Neural cell (in vitro differentiated cells): ENCODE data around the gene DPH1. TPM values are rescaled to one million over a fixed set of nuclear protein-coding genes. Genes with fewer than 3 reads are reported as not detected.

ENCODE experiments used
- H2AFZ ChIP-seq: fragments of 200-600, 300-800 bp; sonication (generic), shearing (Covaris generic); 2 replicates; pipeline ENCODE4 v1.6.0; 2014; ENCODE audit warnings: low read depth, mild to moderate bottlenecking, antibody characterized with exemption, low read length, moderate library complexity
- H3F3A ChIP-seq: fragments of 200-600 bp; shearing (Covaris generic); 2 replicates; pipeline ENCODE4 v1.6.1; 2016; ENCODE audit warnings: mild to moderate bottlenecking, moderate library complexity, mixed read lengths, antibody characterized with exemption, low read length; ENCODE audit not compliant: insufficient read depth, poor library complexity, severe bottlenecking
- H3K27ac ChIP-seq: fragments of 200-600, 300-800 bp; sonication (generic), shearing (Covaris generic); 2 replicates; pipeline ENCODE4 v1.5.1; 2014; ENCODE audit warnings: mild to moderate bottlenecking, low read length, moderate library complexity
- H3K27me3 ChIP-seq: fragments of 300-800, 200-600 bp; sonication (generic), shearing (Covaris generic); 2 replicates; pipeline ENCODE4 v1.6.0; 2014; ENCODE audit warnings: mild to moderate bottlenecking, low read depth, low read length, moderate library complexity; ENCODE audit not compliant: insufficient read depth
- H3K36me3 ChIP-seq: fragments of 300-800, 200-600 bp; sonication (generic), shearing (Covaris generic); 2 replicates; pipeline ENCODE4 v1.5.1; 2014; ENCODE audit warnings: mild to moderate bottlenecking, antibody characterized with exemption, low read length, moderate library complexity; ENCODE audit not compliant: insufficient read depth
- H3K4me2 ChIP-seq: fragments of 300-800, 200-600 bp; sonication (generic), shearing (Covaris generic); 2 replicates; pipeline ENCODE4 v1.6.0; 2014; ENCODE audit warnings: mild to moderate bottlenecking, low read length
- H3K4me3 ChIP-seq: fragments of 300-800, 200-600 bp; sonication (generic), shearing (Covaris generic); 2 replicates; pipeline ENCODE4 v1.5.1; 2014; ENCODE audit warnings: mild to moderate bottlenecking, low read length, moderate library complexity
- H3K79me2 ChIP-seq: fragments of 200-600 bp; shearing (Covaris generic); replicated peaks from 2 replicates; pipeline ENCODE4 v1.6.0; 2014; ENCODE audit warnings: mild to moderate bottlenecking, low read length, moderate library complexity; ENCODE audit not compliant: insufficient read depth
- H3K9ac ChIP-seq: fragments of 300-800, 200-600 bp; sonication (generic), shearing (Covaris generic); 2 replicates; pipeline ENCODE4 v1.6.1; 2016; ENCODE audit warnings: mild to moderate bottlenecking, low read length, mixed read lengths
- H3K9me2 ChIP-seq: fragments of 200-600 bp; shearing (Covaris generic); 2 replicates; pipeline ENCODE4 v1.6.1; 2016; ENCODE audit warnings: mild to moderate bottlenecking, low read length, mixed read lengths; ENCODE audit not compliant: insufficient read depth
- H3K9me3 ChIP-seq: fragments of 200-600, 300-800 bp; sonication (generic), shearing (Covaris generic); 2 replicates; pipeline ENCODE4 v1.6.1; 2016; ENCODE audit warnings: mild to moderate bottlenecking, mixed run types, low read length, moderate library complexity, mixed read lengths
- H4K20me1 ChIP-seq: fragments of 200-600 bp; shearing (Covaris generic); 2 replicates; pipeline ENCODE4 v1.6.1; 2016; ENCODE audit warnings: mild to moderate bottlenecking, mixed run types; ENCODE audit not compliant: insufficient read depth
- EP300 ChIP-seq: fragments of 450-650 bp; conservative IDR thresholded peaks from 2 replicates; pipeline ENCODE4 v1.6.1; 2014; ENCODE audit warnings: antibody characterized with exemption, mild to moderate bottlenecking, moderate library complexity; ENCODE audit not compliant: poor library complexity, severe bottlenecking
- EZH2 ChIP-seq: fragments of 200-600, 300-800 bp; shearing (Covaris generic), sonication (generic); IDR thresholded peaks from 2 replicates; pipeline ENCODE4 v1.6.1; 2014; ENCODE audit warnings: antibody characterized with exemption, low read length, borderline replicate concordance, mild to moderate bottlenecking; ENCODE audit not compliant: insufficient read depth, poor library complexity, severe bottlenecking
- MXI1 ChIP-seq: fragments of 450-650 bp; conservative IDR thresholded peaks from 2 replicates; pipeline ENCODE4 v1.6.1; 2014; ENCODE audit warnings: antibody characterized with exemption, mild to moderate bottlenecking; ENCODE audit not compliant: poor library complexity, severe bottlenecking
- POLR2AphosphoS5 ChIP-seq: IDR thresholded peaks from 2 replicates; pipeline ENCODE4 v1.6.1; 2012
- RAD21 ChIP-seq: fragments of 450-650 bp; conservative IDR thresholded peaks from 2 replicates; pipeline ENCODE4 v1.6.1; 2014; ENCODE audit warnings: antibody characterized with exemption, mild to moderate bottlenecking, moderate library complexity
- SMC3 ChIP-seq: fragments of 450-650 bp; conservative IDR thresholded peaks from 2 replicates; pipeline ENCODE4 v1.6.1; 2014; ENCODE audit warnings: antibody characterized with exemption, mild to moderate bottlenecking, moderate library complexity; ENCODE audit not compliant: poor library complexity
- TAF1 ChIP-seq: IDR thresholded peaks from 2 replicates; pipeline ENCODE4 v1.6.1; 2012; ENCODE audit warnings: low read depth
- polyA plus RNA-seq: library from polyadenylated mRNA; depleted of rRNA; stranded (reverse); fragments of >200 nt; gene quantifications from 2 replicates; pipeline ENCODE4 v1.2.3, GENCODE V29; 2014
- TF ChIP-seq, protein P1 (sequence below): fragments of 450-650 bp; IDR thresholded peaks from 2 replicates; pipeline ENCODE4 v1.5.1; 2014; ENCODE audit warnings: antibody characterized with exemption, mild to moderate bottlenecking, moderate library complexity; ENCODE audit not compliant: poor library complexity, severe bottlenecking
- TF ChIP-seq, protein P2 (sequence below): IDR thresholded peaks from 2 replicates; pipeline ENCODE4 v1.6.1; 2012; ENCODE audit warnings: borderline replicate concordance

DPH1 gene
- polyA plus RNA-seq, 1 donor from 2014 or later = 44.8 TPM

DNA sequence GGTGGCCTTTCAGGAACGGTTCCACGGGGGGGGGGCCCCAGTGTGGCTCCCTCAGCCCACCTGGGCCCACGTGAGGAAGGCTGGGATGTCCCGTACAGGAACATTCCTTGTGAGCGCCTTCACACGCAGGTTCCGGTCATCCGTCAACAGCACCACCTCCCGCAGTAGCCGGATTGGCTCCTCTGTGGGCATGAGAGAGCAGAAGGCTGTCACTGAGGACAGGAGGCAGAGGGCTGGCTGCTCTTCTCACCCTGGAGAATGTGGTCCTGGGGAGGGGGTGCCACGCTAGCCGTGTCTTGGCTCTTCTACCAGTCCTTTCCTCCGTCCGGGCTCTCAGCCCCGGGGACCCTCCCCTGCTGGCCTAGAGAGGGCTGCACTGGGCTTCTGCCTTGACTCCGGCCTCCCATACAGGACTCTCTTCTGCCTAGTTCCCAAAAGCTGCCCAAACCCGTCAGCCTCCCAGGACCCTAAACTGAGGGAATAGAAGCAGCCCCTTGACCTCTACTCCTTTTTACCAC, 31.5 kb downstream of the DPH1 start:
- H3K4me2 ChIP-seq = no peak overlapping the region
- peaks cover 45% of the 10 kb centered on the region for H3K27me3 ChIP-seq
- no peaks in the 10 kb centered on the region for H3K36me3 ChIP-seq
- H4K20me1 ChIP-seq = no peaks in the 10 kb centered on the region
- H3K9me3 ChIP-seq = peaks cover 5% of the 10 kb centered on the region
- no peak overlapping the region for H3K4me3 ChIP-seq
- TF ChIP-seq, protein P1, sequence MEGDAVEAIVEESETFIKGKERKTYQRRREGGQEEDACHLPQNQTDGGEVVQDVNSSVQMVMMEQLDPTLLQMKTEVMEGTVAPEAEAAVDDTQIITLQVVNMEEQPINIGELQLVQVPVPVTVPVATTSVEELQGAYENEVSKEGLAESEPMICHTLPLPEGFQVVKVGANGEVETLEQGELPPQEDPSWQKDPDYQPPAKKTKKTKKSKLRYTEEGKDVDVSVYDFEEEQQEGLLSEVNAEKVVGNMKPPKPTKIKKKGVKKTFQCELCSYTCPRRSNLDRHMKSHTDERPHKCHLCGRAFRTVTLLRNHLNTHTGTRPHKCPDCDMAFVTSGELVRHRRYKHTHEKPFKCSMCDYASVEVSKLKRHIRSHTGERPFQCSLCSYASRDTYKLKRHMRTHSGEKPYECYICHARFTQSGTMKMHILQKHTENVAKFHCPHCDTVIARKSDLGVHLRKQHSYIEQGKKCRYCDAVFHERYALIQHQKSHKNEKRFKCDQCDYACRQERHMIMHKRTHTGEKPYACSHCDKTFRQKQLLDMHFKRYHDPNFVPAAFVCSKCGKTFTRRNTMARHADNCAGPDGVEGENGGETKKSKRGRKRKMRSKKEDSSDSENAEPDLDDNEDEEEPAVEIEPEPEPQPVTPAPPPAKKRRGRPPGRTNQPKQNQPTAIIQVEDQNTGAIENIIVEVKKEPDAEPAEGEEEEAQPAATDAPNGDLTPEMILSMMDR = no peak
- no peak for TF ChIP-seq POLR2AphosphoS5
- no peak for TF ChIP-seq RAD21
- TF ChIP-seq SMC3 = no peak
- no peak for TF ChIP-seq EP300
- no peak for TF ChIP-seq EZH2
- no peak for TF ChIP-seq MXI1
- TF ChIP-seq TAF1 = no peak
- TF ChIP-seq, protein P2, sequence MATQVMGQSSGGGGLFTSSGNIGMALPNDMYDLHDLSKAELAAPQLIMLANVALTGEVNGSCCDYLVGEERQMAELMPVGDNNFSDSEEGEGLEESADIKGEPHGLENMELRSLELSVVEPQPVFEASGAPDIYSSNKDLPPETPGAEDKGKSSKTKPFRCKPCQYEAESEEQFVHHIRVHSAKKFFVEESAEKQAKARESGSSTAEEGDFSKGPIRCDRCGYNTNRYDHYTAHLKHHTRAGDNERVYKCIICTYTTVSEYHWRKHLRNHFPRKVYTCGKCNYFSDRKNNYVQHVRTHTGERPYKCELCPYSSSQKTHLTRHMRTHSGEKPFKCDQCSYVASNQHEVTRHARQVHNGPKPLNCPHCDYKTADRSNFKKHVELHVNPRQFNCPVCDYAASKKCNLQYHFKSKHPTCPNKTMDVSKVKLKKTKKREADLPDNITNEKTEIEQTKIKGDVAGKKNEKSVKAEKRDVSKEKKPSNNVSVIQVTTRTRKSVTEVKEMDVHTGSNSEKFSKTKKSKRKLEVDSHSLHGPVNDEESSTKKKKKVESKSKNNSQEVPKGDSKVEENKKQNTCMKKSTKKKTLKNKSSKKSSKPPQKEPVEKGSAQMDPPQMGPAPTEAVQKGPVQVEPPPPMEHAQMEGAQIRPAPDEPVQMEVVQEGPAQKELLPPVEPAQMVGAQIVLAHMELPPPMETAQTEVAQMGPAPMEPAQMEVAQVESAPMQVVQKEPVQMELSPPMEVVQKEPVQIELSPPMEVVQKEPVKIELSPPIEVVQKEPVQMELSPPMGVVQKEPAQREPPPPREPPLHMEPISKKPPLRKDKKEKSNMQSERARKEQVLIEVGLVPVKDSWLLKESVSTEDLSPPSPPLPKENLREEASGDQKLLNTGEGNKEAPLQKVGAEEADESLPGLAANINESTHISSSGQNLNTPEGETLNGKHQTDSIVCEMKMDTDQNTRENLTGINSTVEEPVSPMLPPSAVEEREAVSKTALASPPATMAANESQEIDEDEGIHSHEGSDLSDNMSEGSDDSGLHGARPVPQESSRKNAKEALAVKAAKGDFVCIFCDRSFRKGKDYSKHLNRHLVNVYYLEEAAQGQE = no peak
- no peaks in the 10 kb centered on the region for H3F3A ChIP-seq
- no peaks in the 10 kb centered on the region for H3K9me2 ChIP-seq
- H3K79me2 ChIP-seq = no peaks in the 10 kb centered on the region
- no peak overlapping the region for H2AFZ ChIP-seq
- H3K9ac ChIP-seq = no peak overlapping the region
- H3K27ac ChIP-seq = no peak overlapping the region

DNA sequence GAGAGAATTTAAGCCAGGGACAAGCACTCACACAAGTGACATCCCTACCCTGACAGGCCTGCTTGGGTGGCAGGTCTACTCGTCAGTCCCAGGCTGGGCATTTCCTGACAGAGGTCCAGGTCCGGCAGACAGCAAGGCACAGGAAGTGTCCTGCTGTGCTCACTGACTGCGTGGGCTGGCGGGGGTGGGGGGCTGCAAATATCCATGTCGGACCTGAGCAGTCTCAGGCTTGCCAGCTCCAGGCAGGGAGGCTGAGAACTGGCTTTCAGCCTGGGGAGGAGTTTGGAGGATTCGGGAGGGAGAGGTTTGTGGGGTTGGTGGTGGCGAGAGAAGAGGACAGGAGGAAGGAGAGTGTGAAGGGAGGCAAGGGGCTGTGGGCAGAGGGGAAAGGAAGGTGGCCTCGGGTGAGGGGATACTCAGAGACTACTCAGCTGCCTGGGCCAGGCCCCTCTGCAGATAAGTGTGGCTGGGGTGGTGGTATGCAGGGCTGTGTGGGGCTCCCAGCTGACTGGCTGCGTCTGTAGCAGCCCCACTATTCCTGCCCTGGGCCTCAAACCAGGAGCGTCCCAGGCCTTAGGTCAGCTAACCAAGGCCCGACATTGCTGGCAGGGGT, 32.7 kb downstream of the DPH1 start:
- TF ChIP-seq, protein P1 = no peak
- TF ChIP-seq EP300 (no peak), EZH2 (no peak)
- Histone ChIP-seq H3K4me2 (no peak overlapping the region), H3K36me3 (no peaks in the 10 kb centered on the region), H3K4me3 (no peak overlapping the region), H3K27ac (no peak overlapping the region), H3K27me3 (peaks cover 35% of the 10 kb centered on the region), H3K9ac (no peak overlapping the region), H3K9me2 (no peaks in the 10 kb centered on the region), H2AFZ (no peak overlapping the region), H4K20me1 (no peaks in the 10 kb centered on the region), H3K79me2 (no peaks in the 10 kb centered on the region), H3F3A (no peaks in the 10 kb centered on the region), H3K9me3 (peaks cover 5% of the 10 kb centered on the region)
